Lower leg skin (tissue), 3 donors: ENCODE results near the gene PRKAR1B.

Experiments used
- CTCF ChIP-seq, 3 donors: fragments of 450-650 bp; IDR thresholded peaks; one replicate each; pipeline ENCODE4 v1.5.1; 2016; ENCODE audit warnings: antibody characterized with exemption in 3 of 3, mild to moderate bottlenecking in 3 of 3, moderate library complexity in 2 of 3
- POLR2A ChIP-seq, 2 donors: fragments of 450-650 bp; IDR thresholded peaks; one replicate each; pipeline ENCODE4 v1.6.1; 2016 to 2017; ENCODE audit warnings: antibody characterized with exemption in 2 of 2, mild to moderate bottlenecking in 1 of 2, moderate library complexity in 1 of 2

DNA sequence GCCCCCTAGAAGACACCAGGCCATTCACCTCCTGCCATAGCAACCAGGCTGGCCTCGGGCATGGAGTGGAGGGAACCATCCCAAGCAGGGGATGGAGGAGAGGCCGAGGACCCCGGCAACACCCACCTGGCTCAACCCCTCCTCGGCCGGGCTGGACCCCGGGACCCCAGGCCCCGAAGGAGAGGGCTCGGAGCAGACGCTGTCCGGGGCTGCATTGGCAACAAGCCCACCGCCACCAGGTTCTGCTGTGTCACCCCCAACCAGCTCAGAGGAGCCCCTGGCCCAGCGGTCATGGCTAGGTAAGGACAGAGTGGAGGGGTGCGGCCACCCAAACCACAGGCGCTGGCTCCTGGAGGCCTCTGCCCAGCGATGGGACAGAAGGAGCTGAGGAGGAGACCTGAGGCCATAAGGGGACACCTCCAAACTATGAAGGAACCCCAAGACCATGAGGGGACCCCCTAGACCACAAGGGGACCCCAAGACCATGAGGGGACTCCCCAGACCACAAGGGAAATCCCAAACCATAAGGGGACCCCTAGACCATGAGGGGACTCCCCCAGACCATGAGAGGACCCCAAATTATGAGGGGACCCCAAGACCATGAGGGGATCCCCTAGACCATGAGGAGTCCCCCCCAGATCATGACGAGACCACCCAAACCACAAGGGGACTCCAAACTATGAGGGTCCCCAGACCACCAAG is 132.7 kb downstream of the PRKAR1B start:
- TF ChIP-seq CTCF (IDR thresholded peaks at IDR 0.05), result no peak
- TF ChIP-seq POLR2A (IDR thresholded peaks at IDR 0.05), result no peak
